HCT116 (cell line): ENCODE measurements around the gene RIPOR3. TPM values are rescaled to one million over a fixed set of nuclear protein-coding genes. Genes with fewer than 3 reads are reported as not detected.

Experiments used
- ATAC-seq: fragments of 200-7000 bp; cut with Tn5 transposase; 2 replicates; pipeline ENCODE4 v1.9.1; 2020; ENCODE audit warnings: mild to moderate bottlenecking, moderate library complexity
- BruUV-seq: library from RNA; stranded (reverse); fragments of 400-500 nt; replicated peaks from 2 replicates; lab custom pipeline; 2021; lab: Mats Ljungman, UMichigan
- CTCF ChIA-PET: fragments of 300-600 bp; sonication (Branson Sonifier 250); formaldehyde crosslinking; loops from one replicate; lab custom pipeline; 2021; ENCODE audit warnings: antibody characterized with exemption; lab: Charles Lee
- POLR2A ChIA-PET: fragments of 300-600, 350-600 bp; sonication (Branson Sonifier 250); formaldehyde crosslinking; loops from one replicate; lab custom pipeline; 2021; ENCODE audit warnings: antibody characterized with exemption; lab: Charles Lee
- RAD21 ChIA-PET, 2 experiments: fragments of 300-600 bp; sonication (Branson Sonifier 250); formaldehyde crosslinking; loops; one replicate each; lab custom pipeline; 2023; ENCODE audit warnings: low total read pairs in 2 of 2; ENCODE audit not compliant: uncharacterized antibody in 2 of 2, unreplicated experiment in 2 of 2, low non-redundant PET in 1 of 2; lab: Charles Lee
- DNase-seq: peaks from one replicate; pipeline ENCODE4 v3.0.0-alpha.2; 2010; ENCODE audit warnings: low read depth, low spot score
- H2AFZ ChIP-seq: fragments of 200-600 bp; shearing (Covaris generic), sonication (generic); 2 replicates; pipeline ENCODE4 v1.6.1; 2017; ENCODE audit warnings: low read depth, mixed run types, mixed read lengths, antibody characterized with exemption, low read length; ENCODE audit not compliant: poor library complexity, severe bottlenecking
- H3K27ac ChIP-seq: 2 replicates; pipeline ENCODE4 v1.5.1; 2012; ENCODE audit warnings: low read depth, low read length
- H3K27me3 ChIP-seq: fragments of 200-600 bp; sonication (generic); 2 replicates; pipeline ENCODE4 v1.6.1; 2016; ENCODE audit warnings: mixed run types, low read length, mixed read lengths; ENCODE audit not compliant: insufficient read depth
- H3K36me3 ChIP-seq, 2 experiments: fragments of 200-500 bp in 1 of 2; fragments of 200-600 bp in 1 of 2; sonication (Bioruptor generic) in 1 of 2; sonication (generic) in 1 of 2; 2 replicates each; pipeline versions ENCODE4 v1.5.1 to v1.6.1; 2014 to 2016; ENCODE audit warnings: low read length in 2 of 2, inconsistent platforms in 1 of 2, mixed read lengths in 1 of 2, mixed run types in 1 of 2; ENCODE audit not compliant: insufficient read depth in 2 of 2, control insufficient read depth in 1 of 2
- H3K4me1 ChIP-seq, 2 experiments: fragments of 200-600 bp in 1 of 2; sonication (generic) in 1 of 2; 2 replicates each; pipeline versions ENCODE4 v1.5.1 to v1.6.1; 2012 to 2017; ENCODE audit warnings: low read length in 2 of 2, inconsistent platforms in 1 of 2, mild to moderate bottlenecking in 1 of 2, mixed read lengths in 1 of 2, mixed run types in 1 of 2, moderate library complexity in 1 of 2; ENCODE audit not compliant: insufficient read depth in 2 of 2, control insufficient read depth in 1 of 2
- H3K4me2 ChIP-seq: fragments of 200-600 bp; sonication (generic); 2 replicates; pipeline ENCODE4 v1.6.1; 2017; ENCODE audit warnings: mixed run types, low read length, mixed read lengths
- H3K4me3 ChIP-seq, 2 experiments: fragments of 200-600 bp in 1 of 2; sonication (generic) in 1 of 2; replicated peaks in 1 of 2; 2 replicates each; pipeline ENCODE4 v1.5.1; 2011 to 2016; ENCODE audit warnings: low read length in 2 of 2, control low read depth in 1 of 2, low read depth in 1 of 2, mild to moderate bottlenecking in 1 of 2, mixed read lengths in 1 of 2, mixed run types in 1 of 2
- H3K79me2 ChIP-seq: fragments of 200-600 bp; sonication (generic); 2 replicates; pipeline ENCODE4 v1.6.1; 2017; ENCODE audit warnings: mild to moderate bottlenecking, mixed run types, low read length, moderate library complexity, mixed read lengths; ENCODE audit not compliant: insufficient read depth
- H3K9ac ChIP-seq: fragments of 200-600 bp; sonication (generic); 2 replicates; pipeline ENCODE4 v1.6.1; 2016; ENCODE audit warnings: low read length, mixed read lengths
- H3K9me2 ChIP-seq: fragments of 200-600 bp; sonication (generic), shearing (Covaris generic); 2 replicates; pipeline ENCODE4 v1.6.1; 2017; ENCODE audit warnings: mixed run types, mild to moderate bottlenecking, moderate library complexity; ENCODE audit not compliant: insufficient read depth
- H3K9me3 ChIP-seq, 2 experiments: fragments of 200-500 bp in 1 of 2; fragments of 200-600 bp in 1 of 2; sonication (Bioruptor generic) in 1 of 2; sonication (generic) in 1 of 2; 2 replicates each; pipeline ENCODE4 v1.6.1; 2014 to 2017; ENCODE audit warnings: low read length in 2 of 2, mixed read lengths in 2 of 2, inconsistent platforms in 1 of 2, low read depth in 1 of 2, mild to moderate bottlenecking in 1 of 2, mixed run types in 1 of 2, moderate library complexity in 1 of 2; ENCODE audit not compliant: control insufficient read depth in 1 of 2, insufficient read depth in 1 of 2
- H4K20me1 ChIP-seq: fragments of 200-600 bp; sonication (generic), shearing (Covaris generic); 2 replicates; pipeline ENCODE4 v1.6.1; 2017; ENCODE audit warnings: mixed run types, mild to moderate bottlenecking, moderate library complexity; ENCODE audit not compliant: insufficient read depth
- CEBPB ChIP-seq: IDR thresholded peaks from 2 replicates; pipeline ENCODE4 v1.6.1; 2012; ENCODE audit warnings: low read depth
- EZH2 ChIP-seq: fragments of 200-600 bp; sonication (generic); IDR thresholded peaks from 2 replicates; pipeline ENCODE4 v1.6.1; 2017; ENCODE audit warnings: antibody characterized with exemption, mixed run types
- EZH2phosphoT487 ChIP-seq: fragments of 200-600 bp; IDR thresholded peaks from 2 replicates; pipeline ENCODE4 v1.6.1; 2018; ENCODE audit warnings: antibody characterized with exemption, borderline replicate concordance
- FOSL1 ChIP-seq: IDR thresholded peaks from 2 replicates; pipeline ENCODE4 v1.6.1; 2012; ENCODE audit warnings: low read depth
- JUND ChIP-seq: IDR thresholded peaks from 2 replicates; pipeline ENCODE4 v1.6.1; 2012
- POLR2A ChIP-seq: IDR thresholded peaks from 2 replicates; pipeline ENCODE4 v1.7.0; 2011; ENCODE audit warnings: borderline replicate concordance; ENCODE audit not compliant: insufficient read depth, insufficient read length; ENCODE audit errors: extremely low read depth
- RAD21 ChIP-seq: IDR thresholded peaks from 2 replicates; pipeline ENCODE4 v1.6.1; 2012; ENCODE audit warnings: low read depth, mild to moderate bottlenecking
- SIN3A ChIP-seq: IDR thresholded peaks from 2 replicates; pipeline ENCODE4 v1.6.1; 2012; ENCODE audit warnings: low read depth
- SRF ChIP-seq: IDR thresholded peaks from 2 replicates; pipeline ENCODE4 v1.6.1; 2012; ENCODE audit warnings: low read depth
- TCF7L2 ChIP-seq: IDR thresholded peaks from 2 replicates; pipeline ENCODE4 v1.7.0; 2011; ENCODE audit warnings: borderline replicate concordance, inconsistent platforms; ENCODE audit not compliant: insufficient read depth, insufficient read length; ENCODE audit errors: extremely low read depth
- YY1 ChIP-seq: IDR thresholded peaks from 2 replicates; pipeline ENCODE4 v1.6.1; 2011; ENCODE audit warnings: low read length, low read depth, moderate library complexity, mild to moderate bottlenecking; ENCODE audit not compliant: insufficient replicate concordance; ENCODE audit errors: extremely low read depth
- ZBTB33 ChIP-seq: IDR thresholded peaks from 2 replicates; pipeline ENCODE4 v1.6.1; 2011; ENCODE audit warnings: mild to moderate bottlenecking, low read length, moderate library complexity; ENCODE audit not compliant: insufficient replicate concordance; ENCODE audit errors: extremely low read depth
- intact Hi-C: fragments of 100-400 bp; cut with micrococcal nuclease; formaldehyde crosslinking; loops from 2 replicates; pipeline ENCODE4 v1.10.0; 2022
- total RNA-seq: library from RNA; stranded (reverse); gene quantifications from one replicate; pipeline ENCODE4 v1.2.1, GENCODE V29; 2021; ENCODE audit not compliant: unreplicated experiment
- TF ChIP-seq, protein P1 (sequence below): IDR thresholded peaks from 2 replicates; pipeline ENCODE4 v1.6.1; 2012
- TF ChIP-seq, protein P2 (sequence below): IDR thresholded peaks from 2 replicates; pipeline ENCODE4 v1.6.1; 2012
- TF ChIP-seq, protein P3 (sequence below): IDR thresholded peaks from 2 replicates; pipeline ENCODE4 v1.6.1; 2012; ENCODE audit warnings: low read depth

The RIPOR3 gene
- total RNA-seq, 1 experiment from 2014 or later = 0.22 TPM

- H3K79me2 ChIP-seq = no peaks in the 10 kb centered on the region
- H4K20me1 ChIP-seq = no peaks in the 10 kb centered on the region
- H3K4me3 ChIP-seq = no peak overlapping the region
- H3K9me3 ChIP-seq = no peaks in the 10 kb centered on the region
- no peaks in the 10 kb centered on the region for H3K9me2 ChIP-seq
- H2AFZ ChIP-seq = no peak overlapping the region
- peaks cover 12 to 15% of the 10 kb centered on the region in 2 experiments for H3K4me1 ChIP-seq
- H3K36me3 ChIP-seq = no peaks in the 10 kb centered on the region
- CTCF ChIA-PET = no interaction called here
- RAD21 ChIA-PET = no interaction called here
- TF ChIP-seq SIN3A = no peak
- TF ChIP-seq CEBPB = no peak
- TF ChIP-seq EZH2 = no peak
- no peak for TF ChIP-seq YY1
- TF ChIP-seq, protein P1, sequence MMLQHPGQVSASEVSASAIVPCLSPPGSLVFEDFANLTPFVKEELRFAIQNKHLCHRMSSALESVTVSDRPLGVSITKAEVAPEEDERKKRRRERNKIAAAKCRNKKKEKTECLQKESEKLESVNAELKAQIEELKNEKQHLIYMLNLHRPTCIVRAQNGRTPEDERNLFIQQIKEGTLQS = no peak
- TF ChIP-seq FOSL1 = no peak
- no peak for TF ChIP-seq EZH2phosphoT487
- TF ChIP-seq ZBTB33 = no peak
- TF ChIP-seq TCF7L2 = no peak
- TF ChIP-seq JUND = no peak
- no peak for TF ChIP-seq POLR2A
- TF ChIP-seq RAD21 = no peak
- TF ChIP-seq, protein P2, sequence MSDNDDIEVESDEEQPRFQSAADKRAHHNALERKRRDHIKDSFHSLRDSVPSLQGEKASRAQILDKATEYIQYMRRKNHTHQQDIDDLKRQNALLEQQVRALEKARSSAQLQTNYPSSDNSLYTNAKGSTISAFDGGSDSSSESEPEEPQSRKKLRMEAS = no peak
- no peak for TF ChIP-seq SRF
- TF ChIP-seq, protein P3, sequence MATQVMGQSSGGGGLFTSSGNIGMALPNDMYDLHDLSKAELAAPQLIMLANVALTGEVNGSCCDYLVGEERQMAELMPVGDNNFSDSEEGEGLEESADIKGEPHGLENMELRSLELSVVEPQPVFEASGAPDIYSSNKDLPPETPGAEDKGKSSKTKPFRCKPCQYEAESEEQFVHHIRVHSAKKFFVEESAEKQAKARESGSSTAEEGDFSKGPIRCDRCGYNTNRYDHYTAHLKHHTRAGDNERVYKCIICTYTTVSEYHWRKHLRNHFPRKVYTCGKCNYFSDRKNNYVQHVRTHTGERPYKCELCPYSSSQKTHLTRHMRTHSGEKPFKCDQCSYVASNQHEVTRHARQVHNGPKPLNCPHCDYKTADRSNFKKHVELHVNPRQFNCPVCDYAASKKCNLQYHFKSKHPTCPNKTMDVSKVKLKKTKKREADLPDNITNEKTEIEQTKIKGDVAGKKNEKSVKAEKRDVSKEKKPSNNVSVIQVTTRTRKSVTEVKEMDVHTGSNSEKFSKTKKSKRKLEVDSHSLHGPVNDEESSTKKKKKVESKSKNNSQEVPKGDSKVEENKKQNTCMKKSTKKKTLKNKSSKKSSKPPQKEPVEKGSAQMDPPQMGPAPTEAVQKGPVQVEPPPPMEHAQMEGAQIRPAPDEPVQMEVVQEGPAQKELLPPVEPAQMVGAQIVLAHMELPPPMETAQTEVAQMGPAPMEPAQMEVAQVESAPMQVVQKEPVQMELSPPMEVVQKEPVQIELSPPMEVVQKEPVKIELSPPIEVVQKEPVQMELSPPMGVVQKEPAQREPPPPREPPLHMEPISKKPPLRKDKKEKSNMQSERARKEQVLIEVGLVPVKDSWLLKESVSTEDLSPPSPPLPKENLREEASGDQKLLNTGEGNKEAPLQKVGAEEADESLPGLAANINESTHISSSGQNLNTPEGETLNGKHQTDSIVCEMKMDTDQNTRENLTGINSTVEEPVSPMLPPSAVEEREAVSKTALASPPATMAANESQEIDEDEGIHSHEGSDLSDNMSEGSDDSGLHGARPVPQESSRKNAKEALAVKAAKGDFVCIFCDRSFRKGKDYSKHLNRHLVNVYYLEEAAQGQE = no peak
- H3K4me2 ChIP-seq = no peak overlapping the region
- H3K27ac ChIP-seq = no peak overlapping the region
- ATAC-seq (no peak), DNase-seq (no peak)
- POLR2A ChIA-PET = no interaction called here
- BruUV-seq = no TSS peak
- no peak overlapping the region for H3K9ac ChIP-seq
- intact Hi-C loops = no loop called here
- H3K27me3 ChIP-seq = no peaks in the 10 kb centered on the region
These were observed 1.7 kb upstream of the RIPOR3 start for GRCh38 chr20:50693001-50693400.
